Measurements from ENCODE around the gene TULP1.

Gene TULP1

GRCh38 chr6:35486005-35486925, 26.4 kb downstream of the TULP1 start:
- DNase-seq, result no peak
- no peak for ATAC-seq (ENCODE audit: insufficient read depth, low read depth)
- Histone ChIP-seq H3K4me3 (ENCODE audit: low read depth in 1 of 2, low read length in 2 of 2) (no peak overlapping the region), H3K36me3 (ENCODE audit: insufficient read depth, low read length) (no peaks in the 10 kb centered on the region), H3K27me3 (ENCODE audit: insufficient read depth, low read length, poor library complexity) (no peaks in the 10 kb centered on the region), H3K79me2 (ENCODE audit: insufficient read depth, low read length) (no peaks in the 10 kb centered on the region), H3K9ac (ENCODE audit: low read depth, low read length) (no peak overlapping the region), H2AFZ (ENCODE audit: low read depth, low read length) (no peak overlapping the region), H3K4me1 (ENCODE audit: insufficient read depth, low read length) (no peaks in the 10 kb centered on the region), H3K9me3 (ENCODE audit: insufficient read depth, low read length, severe bottlenecking) (no peaks in the 10 kb centered on the region), H4K20me1 (ENCODE audit: insufficient read depth, low read length) (no peaks in the 10 kb centered on the region), H3K27ac (ENCODE audit: low read length) (no peak overlapping the region), H3K4me2 (ENCODE audit: insufficient read depth, low read length) (no peak overlapping the region)
- TF ChIP-seq, protein P1, sequence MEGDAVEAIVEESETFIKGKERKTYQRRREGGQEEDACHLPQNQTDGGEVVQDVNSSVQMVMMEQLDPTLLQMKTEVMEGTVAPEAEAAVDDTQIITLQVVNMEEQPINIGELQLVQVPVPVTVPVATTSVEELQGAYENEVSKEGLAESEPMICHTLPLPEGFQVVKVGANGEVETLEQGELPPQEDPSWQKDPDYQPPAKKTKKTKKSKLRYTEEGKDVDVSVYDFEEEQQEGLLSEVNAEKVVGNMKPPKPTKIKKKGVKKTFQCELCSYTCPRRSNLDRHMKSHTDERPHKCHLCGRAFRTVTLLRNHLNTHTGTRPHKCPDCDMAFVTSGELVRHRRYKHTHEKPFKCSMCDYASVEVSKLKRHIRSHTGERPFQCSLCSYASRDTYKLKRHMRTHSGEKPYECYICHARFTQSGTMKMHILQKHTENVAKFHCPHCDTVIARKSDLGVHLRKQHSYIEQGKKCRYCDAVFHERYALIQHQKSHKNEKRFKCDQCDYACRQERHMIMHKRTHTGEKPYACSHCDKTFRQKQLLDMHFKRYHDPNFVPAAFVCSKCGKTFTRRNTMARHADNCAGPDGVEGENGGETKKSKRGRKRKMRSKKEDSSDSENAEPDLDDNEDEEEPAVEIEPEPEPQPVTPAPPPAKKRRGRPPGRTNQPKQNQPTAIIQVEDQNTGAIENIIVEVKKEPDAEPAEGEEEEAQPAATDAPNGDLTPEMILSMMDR (IDR thresholded peaks at IDR 0.05; ENCODE audit: borderline replicate concordance, extremely low read depth, low read length, poor library complexity, severe bottlenecking), result no peak
- no peak for TF ChIP-seq EZH2 (IDR thresholded peaks at IDR 0.05; ENCODE audit: borderline replicate concordance, low read depth, low read length, severe bottlenecking)

GRCh38 chr6:35485402-35485877, 27.3 kb downstream of the TULP1 start:
- no peaks in the 10 kb centered on the region for H3K9me3 ChIP-seq (ENCODE audit: insufficient read depth, low read length, severe bottlenecking)
- no peaks in the 10 kb centered on the region for H3K4me1 ChIP-seq (ENCODE audit: insufficient read depth, low read length)
- H3K4me2 ChIP-seq (ENCODE audit: insufficient read depth, low read length), result no peak overlapping the region
- no peak overlapping the region for H3K27ac ChIP-seq (ENCODE audit: low read length)
- TF ChIP-seq EZH2 (IDR thresholded peaks at IDR 0.05; ENCODE audit: borderline replicate concordance, low read depth, low read length, severe bottlenecking), result no peak
- TF ChIP-seq, protein P1 (IDR thresholded peaks at IDR 0.05; ENCODE audit: borderline replicate concordance, extremely low read depth, low read length, poor library complexity, severe bottlenecking), result no peak
- H3K36me3 ChIP-seq (ENCODE audit: insufficient read depth, low read length), result no peaks in the 10 kb centered on the region
- ATAC-seq (ENCODE audit: insufficient read depth, low read depth) (no peak), DNase-seq (no peak)
- H3K9ac ChIP-seq (ENCODE audit: low read depth, low read length), result no peak overlapping the region
- H3K4me3 ChIP-seq (ENCODE audit: low read depth in 1 of 2, low read length in 2 of 2), result no peak overlapping the region
- H3K79me2 ChIP-seq (ENCODE audit: insufficient read depth, low read length), result no peaks in the 10 kb centered on the region
- no peaks in the 10 kb centered on the region for H4K20me1 ChIP-seq (ENCODE audit: insufficient read depth, low read length)
- peaks cover 3% of the 10 kb centered on the region for H3K27me3 ChIP-seq (ENCODE audit: insufficient read depth, low read length, poor library complexity)
- no peak overlapping the region for H2AFZ ChIP-seq (ENCODE audit: low read depth, low read length)

- Histone ChIP-seq H2AFZ (ENCODE audit: low read depth, low read length) (no peak overlapping the region), H3K4me2 (ENCODE audit: insufficient read depth, low read length) (no peak overlapping the region), H3K4me3 (ENCODE audit: low read depth in 1 of 2, low read length in 2 of 2) (no peak overlapping the region), H3K9me3 (ENCODE audit: insufficient read depth, low read length, severe bottlenecking) (no peaks in the 10 kb centered on the region), H3K36me3 (ENCODE audit: insufficient read depth, low read length) (no peaks in the 10 kb centered on the region), H4K20me1 (ENCODE audit: insufficient read depth, low read length) (no peaks in the 10 kb centered on the region), H3K9ac (ENCODE audit: low read depth, low read length) (no peak overlapping the region), H3K27me3 (ENCODE audit: insufficient read depth, low read length, poor library complexity) (peaks cover 3% of the 10 kb centered on the region), H3K79me2 (ENCODE audit: insufficient read depth, low read length) (no peaks in the 10 kb centered on the region), H3K4me1 (ENCODE audit: insufficient read depth, low read length) (no peaks in the 10 kb centered on the region), H3K27ac (ENCODE audit: low read length) (no peak overlapping the region)
- TF ChIP-seq, protein P1 (IDR thresholded peaks at IDR 0.05; ENCODE audit: borderline replicate concordance, extremely low read depth, low read length, poor library complexity, severe bottlenecking), result no peak
- TF ChIP-seq EZH2 (IDR thresholded peaks at IDR 0.05; ENCODE audit: borderline replicate concordance, low read depth, low read length, severe bottlenecking), result no peak
- no peak for ATAC-seq (ENCODE audit: insufficient read depth, low read depth)
- DNase-seq, result no peak
Measured at GRCh38 chr6:35484921-35485392, 27.7 kb downstream of the TULP1 start.

Data from DND-41 (cell line).